Left ventricle myocardium superior (tissue), 1 donor: Measurements from ENCODE around the gene TH. TPM values are rescaled to one million over a fixed set of nuclear protein-coding genes. Genes with fewer than 3 reads are reported as not detected.

Source experiments
- ATAC-seq: fragments of 200-7000 bp; cut with Tn5 transposase; one replicate; pipeline ENCODE4 v1.9.1; 2020; ENCODE audit warnings: mild to moderate bottlenecking, moderate library complexity
- DNase-seq: peaks from one replicate; pipeline ENCODE4 v3.0.0-alpha.2; 2020
- intact Hi-C: fragments of 100-400 bp; cut with micrococcal nuclease; formaldehyde crosslinking; loops from one replicate; pipeline ENCODE4 v1.11.0; 2022
- total RNA-seq: library from RNA; stranded (reverse); fragmentation: NEBNext Ultra II Directional; extraction: Animal tissue kit (Norgen Biotek cat#: 25700); gene quantifications from one replicate; pipeline ENCODE4 v1.2.1, GENCODE V29; 2021
- donor health status: DM: no; HTN: yes; CAD: no; lungs with severe emphysema.

TH gene
- total RNA-seq, 1 donor from 2014 or later = not detected

- intact Hi-C loops = loop anchor here (5.0 kb wide), 1 partner anchor 316 kb away; the partner anchor contains the start of gene TNNI2
- ATAC-seq (no peak), DNase-seq (no peak)
Measured at GRCh38 chr11:2153581-2154194, 17.9 kb downstream of the TH start.

- intact Hi-C loops = loop anchor here (5.0 kb wide), 1 partner anchor 314 kb away; the partner anchor contains the start of gene TNNI2
- ATAC-seq (peak; percentile 66), DNase-seq (peak; percentile 74)
Measured at GRCh38 chr11:2151500-2152257, 19.9 kb downstream of the TH start.

- DNase-seq (no peak), ATAC-seq (no peak)
- intact Hi-C loops = loop anchor here (5.0 kb wide), 1 partner anchor 313 kb away; the partner anchor contains the start of gene TNNI2
Measured at GRCh38 chr11:2149864-2150847, 21.5 kb downstream of the TH start.

GRCh38 chr11:2149460-2149859, 22.2 kb downstream of the TH start:
- ATAC-seq (no peak), DNase-seq (no peak)
- intact Hi-C loops = no loop called here

- intact Hi-C loops = no loop called here
- DNase-seq (no peak), ATAC-seq (no peak)
Measured at GRCh38 chr11:2148595-2148994, 23.0 kb downstream of the TH start.

GRCh38 chr11:2147391-2147790, 24.2 kb downstream of the TH start:
- ATAC-seq (no peak), DNase-seq (no peak)
- intact Hi-C loops = no loop called here

GRCh38 chr11:2146051-2146450, 25.6 kb downstream of the TH start:
- DNase-seq (no peak), ATAC-seq (no peak)
- intact Hi-C loops = no loop called here

- DNase-seq (no peak), ATAC-seq (no peak)
- intact Hi-C loops = loop anchor here (5.0 kb wide), 1 partner anchor 452 kb away; no protein-coding TSS in a partner anchor
Measured at GRCh38 chr11:2144544-2145248, 26.9 kb downstream of the TH start.

GRCh38 chr11:2143799-2144543, 27.6 kb downstream of the TH start:
- DNase-seq (no peak), ATAC-seq (peak; percentile 36)
- intact Hi-C loops = loop anchor here (5.0 kb wide), 1 partner anchor 452 kb away; no protein-coding TSS in a partner anchor

GRCh38 chr11:2143477-2143798, 28.2 kb downstream of the TH start:
- intact Hi-C loops = loop anchor here (5.0 kb wide), 1 partner anchor 451 kb away; no protein-coding TSS in a partner anchor
- no peak for ATAC-seq
- DNase-seq = peak; percentile 12

GRCh38 chr11:2142762-2143202, 28.8 kb downstream of the TH start:
- intact Hi-C loops = loop anchor here (5.0 kb wide), 1 partner anchor 450 kb away; no protein-coding TSS in a partner anchor
- ATAC-seq = no peak
- DNase-seq = no peak

GRCh38 chr11:2142300-2142759, 29.3 kb downstream of the TH start:
- ATAC-seq (no peak), DNase-seq (no peak)
- intact Hi-C loops = loop anchor here (5.0 kb wide), 1 partner anchor 450 kb away; no protein-coding TSS in a partner anchor

- DNase-seq (peak; percentile 28), ATAC-seq (no peak)
- intact Hi-C loops = loop anchor here (5.0 kb wide), 1 partner anchor 448 kb away; no protein-coding TSS in a partner anchor
Measured at GRCh38 chr11:2140411-2141400, 30.9 kb downstream of the TH start.

- intact Hi-C loops = loop anchor here (5.0 kb wide), 1 partner anchor 447 kb away; no protein-coding TSS in a partner anchor
- DNase-seq (peak; percentile 36), ATAC-seq (no peak)
Measured at GRCh38 chr11:2139621-2140337, 31.8 kb downstream of the TH start.

- intact Hi-C loops = no loop called here
- ATAC-seq (peak; percentile 5), DNase-seq (peak; percentile 51)
Measured at GRCh38 chr11:2139123-2139521, 32.5 kb downstream of the TH start, which contains the start of gene IGF2. Gene IGF2, minus strand, starts transcription at chr11:2139389. Its CDS starts 3,866 bp downstream, at chr11:2135523.
